Upper lobe of left lung (tissue), 4 donors: ENCODE data around the gene FRZB.

Source experiments
- POLR2A ChIP-seq, 4 donors: fragments of 450-650 bp; IDR thresholded peaks; one replicate each; pipeline ENCODE4 v1.5.1; 2016 to 2017; ENCODE audit warnings: antibody characterized with exemption in 4 of 4, mild to moderate bottlenecking in 2 of 4
- POLR2AphosphoS5 ChIP-seq, 2 donors: sonication (generic); formaldehyde crosslinking; IDR thresholded peaks; one replicate each; pipeline ENCODE4 v1.5.1; 2017; ENCODE audit warnings: antibody characterized with exemption in 2 of 2
- TF ChIP-seq, protein P1 (sequence below), 6 experiments: fragments of 450-650 bp in 4 of 6; fragments of 200-600 bp in 2 of 6; sonication (generic) in 2 of 6; IDR thresholded peaks; one replicate each; pipeline ENCODE4 v1.5.1; 2016 to 2019; ENCODE audit warnings: antibody characterized with exemption in 6 of 6

DNA sequence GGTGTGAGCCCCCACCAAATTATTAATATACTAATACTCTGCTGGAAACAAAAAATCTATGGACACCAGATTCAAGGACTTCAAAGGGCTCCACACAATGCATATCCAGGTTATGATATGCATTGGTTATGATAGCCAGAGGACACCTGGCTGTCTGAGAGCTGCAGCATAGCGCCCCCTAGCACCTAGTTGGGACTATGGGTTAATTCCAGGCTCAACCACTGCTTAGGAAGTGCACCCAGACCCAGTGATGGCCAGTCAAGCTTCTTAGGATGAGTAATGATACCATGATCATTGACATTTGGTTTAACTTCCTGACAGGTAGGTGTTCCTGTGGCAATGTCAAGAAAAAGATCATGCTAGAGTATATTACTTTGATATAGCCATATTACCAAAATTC lies 3.8 kb upstream of the FRZB start:
- TF ChIP-seq POLR2A (IDR thresholded peaks at IDR 0.05) (no peak), POLR2AphosphoS5 (IDR thresholded peaks at IDR 0.05) (no peak)
- TF ChIP-seq, protein P1, sequence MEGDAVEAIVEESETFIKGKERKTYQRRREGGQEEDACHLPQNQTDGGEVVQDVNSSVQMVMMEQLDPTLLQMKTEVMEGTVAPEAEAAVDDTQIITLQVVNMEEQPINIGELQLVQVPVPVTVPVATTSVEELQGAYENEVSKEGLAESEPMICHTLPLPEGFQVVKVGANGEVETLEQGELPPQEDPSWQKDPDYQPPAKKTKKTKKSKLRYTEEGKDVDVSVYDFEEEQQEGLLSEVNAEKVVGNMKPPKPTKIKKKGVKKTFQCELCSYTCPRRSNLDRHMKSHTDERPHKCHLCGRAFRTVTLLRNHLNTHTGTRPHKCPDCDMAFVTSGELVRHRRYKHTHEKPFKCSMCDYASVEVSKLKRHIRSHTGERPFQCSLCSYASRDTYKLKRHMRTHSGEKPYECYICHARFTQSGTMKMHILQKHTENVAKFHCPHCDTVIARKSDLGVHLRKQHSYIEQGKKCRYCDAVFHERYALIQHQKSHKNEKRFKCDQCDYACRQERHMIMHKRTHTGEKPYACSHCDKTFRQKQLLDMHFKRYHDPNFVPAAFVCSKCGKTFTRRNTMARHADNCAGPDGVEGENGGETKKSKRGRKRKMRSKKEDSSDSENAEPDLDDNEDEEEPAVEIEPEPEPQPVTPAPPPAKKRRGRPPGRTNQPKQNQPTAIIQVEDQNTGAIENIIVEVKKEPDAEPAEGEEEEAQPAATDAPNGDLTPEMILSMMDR (IDR thresholded peaks at IDR 0.05), result no peak
